Brain microvascular endothelial cell (primary cell): ENCODE results near the gene PACS1.
"Not testable (repeated sequence)": the region's sequence is repeated elsewhere in the genome, so short reads cannot be mapped to it uniquely, and the experiment has no call there.

Source experiments
- DNase-seq: peaks from one replicate; pipeline ENCODE4 v3.0.0-alpha.2; 2020
- H3K27ac ChIP-seq: fragments of 250-450 bp; sonication (Bioruptor Pico); 2 replicates; pipeline ENCODE4 v1.5.1; 2020; ENCODE audit warnings: mild to moderate bottlenecking, moderate library complexity
- H3K27me3 ChIP-seq: fragments of 250-450 bp; sonication (Bioruptor Pico); replicated peaks from 2 replicates; pipeline ENCODE4 v1.5.1; 2020; ENCODE audit warnings: mild to moderate bottlenecking
- H3K36me3 ChIP-seq: fragments of 250-450 bp; sonication (Bioruptor Pico); replicated peaks from 2 replicates; pipeline ENCODE4 v1.5.1; 2020; ENCODE audit warnings: mild to moderate bottlenecking
- H3K4me3 ChIP-seq: 2 replicates; pipeline ENCODE4 v1.5.1; 2011; ENCODE audit warnings: low read depth, mild to moderate bottlenecking, control low read depth, low read length, moderate library complexity
- CTCF ChIP-seq: IDR thresholded peaks from 2 replicates; pipeline ENCODE4 v1.5.1; 2011; ENCODE audit warnings: low read depth, mild to moderate bottlenecking, moderate library complexity, low read length, control low read depth, inconsistent platforms; ENCODE audit errors: missing control alignments
- in situ Hi-C: cut with HindIII; loops from 2 replicates; pipeline ENCODE4 v1.10.0; 2017; ENCODE audit warnings: low sequenced_read_pairs, low pct_ligation_motif_present

PACS1 gene

GRCh38 chr11:66274219-66274618 is 204.1 kb downstream of the PACS1 start:
- TF ChIP-seq CTCF, result no peak
- H3K4me3 ChIP-seq, result no peak overlapping the region
- in situ Hi-C loops, result no loop called here
- no peak overlapping the region for H3K27ac ChIP-seq
- no peaks in the 10 kb centered on the region for H3K27me3 ChIP-seq
- DNase-seq, result no peak
- H3K36me3 ChIP-seq, result peaks cover 40% of the 10 kb centered on the region

GRCh38 chr11:66275396-66275795 is 205.3 kb downstream of the PACS1 start:
- Histone ChIP-seq H3K4me3 (no peak overlapping the region), H3K27ac (no peak overlapping the region), H3K27me3 (no peaks in the 10 kb centered on the region), H3K36me3 (peaks cover 40% of the 10 kb centered on the region)
- no peak for TF ChIP-seq CTCF
- in situ Hi-C loops, result no loop called here
- DNase-seq, result no peak

- Histone ChIP-seq H3K27me3 (no peaks in the 10 kb centered on the region), H3K36me3 (peaks cover 40% of the 10 kb centered on the region), H3K27ac (no peak overlapping the region), H3K4me3 (no peak overlapping the region)
- no peak for TF ChIP-seq CTCF
- no peak for DNase-seq
- in situ Hi-C loops, result no loop called here
These were observed 206.0 kb downstream of the PACS1 start for GRCh38 chr11:66275984-66276612.

GRCh38 chr11:66276619-66277018 is 206.5 kb downstream of the PACS1 start:
- H3K27ac ChIP-seq, DNase-seq, in situ Hi-C loops, H3K27me3 ChIP-seq, H3K4me3 ChIP-seq: not testable (repeated sequence)
- peaks cover 40% of the 10 kb centered on the region for H3K36me3 ChIP-seq

- H3K4me3 ChIP-seq, DNase-seq, H3K27ac ChIP-seq, in situ Hi-C loops, H3K27me3 ChIP-seq: not testable (repeated sequence)
- peaks cover 36% of the 10 kb centered on the region for H3K36me3 ChIP-seq
These were observed 207.0 kb downstream of the PACS1 start for GRCh38 chr11:66277064-66277463.

- DNase-seq, result no peak
- no peak within 1 kb of the TSS for H3K27ac ChIP-seq
- TF ChIP-seq CTCF, result no peak
- in situ Hi-C loops, result no loop called here
- H3K4me3 ChIP-seq, result no peak within 1 kb of the TSS
- peaks cover 29% of the 10 kb centered on the region for H3K36me3 ChIP-seq
- no peaks in the 10 kb centered on the region for H3K27me3 ChIP-seq
These were observed 207.6 kb downstream of the PACS1 start, which contains the start of gene CNIH2 for GRCh38 chr11:66277471-66278362. CNIH2 (plus strand) TSS chr11:66278175; CDS start chr11:66278457, 282 bp downstream.
